ENCODE data around the gene PRSS27.

DNA sequence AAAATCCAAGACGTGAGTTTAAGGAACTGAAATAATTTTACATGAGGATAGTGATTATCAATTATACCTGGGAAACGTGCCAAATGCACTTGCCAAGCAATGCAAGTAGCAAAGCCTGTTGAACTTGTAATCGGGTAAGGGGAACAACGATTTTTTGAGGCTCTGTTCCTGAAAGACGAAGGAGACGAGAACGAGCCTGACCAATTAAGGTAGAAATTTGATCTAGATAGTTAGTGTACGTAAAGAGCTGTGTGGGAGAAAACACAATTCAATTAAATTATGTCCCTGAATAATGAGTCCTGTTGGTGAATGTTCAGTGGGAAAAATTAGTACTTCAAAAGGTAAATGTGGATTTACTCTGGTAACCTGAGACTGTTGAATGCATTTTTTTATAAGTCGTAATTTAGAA, 55.4 kb downstream of the PRSS27 start:
- TF ChIP-seq, protein P1, sequence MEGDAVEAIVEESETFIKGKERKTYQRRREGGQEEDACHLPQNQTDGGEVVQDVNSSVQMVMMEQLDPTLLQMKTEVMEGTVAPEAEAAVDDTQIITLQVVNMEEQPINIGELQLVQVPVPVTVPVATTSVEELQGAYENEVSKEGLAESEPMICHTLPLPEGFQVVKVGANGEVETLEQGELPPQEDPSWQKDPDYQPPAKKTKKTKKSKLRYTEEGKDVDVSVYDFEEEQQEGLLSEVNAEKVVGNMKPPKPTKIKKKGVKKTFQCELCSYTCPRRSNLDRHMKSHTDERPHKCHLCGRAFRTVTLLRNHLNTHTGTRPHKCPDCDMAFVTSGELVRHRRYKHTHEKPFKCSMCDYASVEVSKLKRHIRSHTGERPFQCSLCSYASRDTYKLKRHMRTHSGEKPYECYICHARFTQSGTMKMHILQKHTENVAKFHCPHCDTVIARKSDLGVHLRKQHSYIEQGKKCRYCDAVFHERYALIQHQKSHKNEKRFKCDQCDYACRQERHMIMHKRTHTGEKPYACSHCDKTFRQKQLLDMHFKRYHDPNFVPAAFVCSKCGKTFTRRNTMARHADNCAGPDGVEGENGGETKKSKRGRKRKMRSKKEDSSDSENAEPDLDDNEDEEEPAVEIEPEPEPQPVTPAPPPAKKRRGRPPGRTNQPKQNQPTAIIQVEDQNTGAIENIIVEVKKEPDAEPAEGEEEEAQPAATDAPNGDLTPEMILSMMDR (IDR thresholded peaks at IDR 0.05; ENCODE audit: low read length), result no peak
- no peak for TF ChIP-seq EZH2 (IDR thresholded peaks at IDR 0.05; ENCODE audit: borderline replicate concordance, low read length)
